ENCODE data around the gene TMA7. TPM values are rescaled to one million over a fixed set of nuclear protein-coding genes. Genes with fewer than 3 reads are reported as not detected.

The TMA7 gene
- total and polyA plus RNA-seq, 10 of the 15 experiments (the other 5 are each of a cell fraction or from before 2014, with no cell fraction given): 319 to 1,760 (median 752) TPM

GRCh38 chr3:48419149-48419548, 20.9 kb upstream of the TMA7 start (continued):
- TF ChIP-seq ZNF687 (IDR thresholded peaks at IDR 0.05): no peak
- no peak for TF ChIP-seq SREBF2 (IDR thresholded peaks at IDR 0.05; ENCODE audit: low read length)

DNA sequence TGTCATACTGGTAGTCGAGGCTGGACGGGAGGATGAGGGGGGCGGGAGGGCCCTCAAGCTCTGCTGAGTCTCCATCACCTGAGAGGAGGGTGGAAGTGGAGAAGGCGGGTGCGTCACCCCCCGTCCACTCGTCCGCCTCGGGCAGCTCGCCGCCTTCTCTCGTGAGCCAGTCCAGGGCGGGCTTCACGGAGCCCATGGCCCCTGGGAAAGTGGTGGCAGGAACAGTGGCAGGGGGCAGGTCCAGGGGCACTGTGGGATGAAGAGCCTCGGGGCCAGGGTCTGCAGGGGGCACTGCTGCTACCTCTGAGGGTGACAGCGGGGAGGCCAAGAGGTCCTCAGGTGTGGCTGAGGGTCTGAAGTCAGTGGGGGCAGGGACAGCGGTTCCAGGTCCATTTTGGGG, 20.5 kb upstream of the TMA7 start:
- TF ChIP-seq ESRRA (IDR thresholded peaks at IDR 0.05; ENCODE audit: low read length): no peak
- H2AFZ ChIP-seq (ENCODE audit: control insufficient read depth, low read depth, low read length): no peak overlapping the region
- 54% methylated on average over 17 of the region's 17 CpGs for WGBS (ENCODE audit: insufficient coverage, insufficient replicate concordance, low lambda C conversion rate, missing lambda C conversion rate)
- no TSS peak for BruUV-seq (replicated peaks)
- ChIA-PET SMC1A (ENCODE audit: uncharacterized antibody, unreplicated experiment) (interaction anchor here (2.6 kb wide), 1 partner anchor 16 kb away, joined by 8 read pairs; no protein-coding TSS in a partner anchor), RAD21 (ENCODE audit: unreplicated experiment) (interaction anchor here (1.8 to 1.9 kb wide), 2 partner anchors 17 to 19 kb away, joined by 5 read pairs; no protein-coding TSS in a partner anchor), CTCF (interaction anchor here (1.0 to 22.0 kb wide), 3 partner anchors 17 to 129 kb away, joined by 3 to 757 read pairs (median 5); partner anchors contain the start of genes CCDC51 and TMA7), POLR2A (no interaction called here)
- no peaks in the 10 kb centered on the region for H3K79me2 ChIP-seq (ENCODE audit: control insufficient read depth, insufficient read depth, low read length)
- H4K20me1 ChIP-seq (ENCODE audit: control insufficient read depth, insufficient read depth): no peaks in the 10 kb centered on the region
- H3K27ac ChIP-seq (ENCODE audit: control insufficient read depth, insufficient read depth): no peak overlapping the region
- FAIRE-seq (no peak), DNase-seq (ENCODE audit: low read depth, low spot score) (no peak), ATAC-seq (no peak)
- H3K4me2 ChIP-seq (ENCODE audit: control insufficient read depth, insufficient read depth): no peak overlapping the region
- no peaks in the 10 kb centered on the region for H3K27me3 ChIP-seq (replicated peaks in 1 of 2; ENCODE audit: control insufficient read depth in 2 of 2, insufficient read depth in 2 of 2, low read length in 1 of 2)
- no peak overlapping the region for H3K9ac ChIP-seq (ENCODE audit: control insufficient read depth, insufficient read depth, low read length)
- H3K36me3 ChIP-seq (ENCODE audit: control insufficient read depth in 2 of 2, insufficient read depth in 2 of 2, low read length in 1 of 2): no peaks in the 10 kb centered on the region
- H3K4me3 ChIP-seq: no peak overlapping the region
- H3K4me1 ChIP-seq (ENCODE audit: control insufficient read depth, insufficient read depth, low read length): no peaks in the 10 kb centered on the region
- in situ Hi-C loops (cut with MboI): no loop called here
- intact Hi-C loops (cut with micrococcal nuclease; ENCODE audit: unreplicated experiment): no loop called here
- no peaks in the 10 kb centered on the region for H3K9me3 ChIP-seq (replicated peaks; ENCODE audit: control insufficient read depth, insufficient read depth, low read length)

Data from GM12878 (cell line).